Fibroblast of skin of scalp (primary cell): Measurements from ENCODE around the gene CTXND1.

Experiments
- DNase-seq: peaks from one replicate; pipeline ENCODE4 v3.0.0-alpha.2; 2013

CTXND1 gene

DNA sequence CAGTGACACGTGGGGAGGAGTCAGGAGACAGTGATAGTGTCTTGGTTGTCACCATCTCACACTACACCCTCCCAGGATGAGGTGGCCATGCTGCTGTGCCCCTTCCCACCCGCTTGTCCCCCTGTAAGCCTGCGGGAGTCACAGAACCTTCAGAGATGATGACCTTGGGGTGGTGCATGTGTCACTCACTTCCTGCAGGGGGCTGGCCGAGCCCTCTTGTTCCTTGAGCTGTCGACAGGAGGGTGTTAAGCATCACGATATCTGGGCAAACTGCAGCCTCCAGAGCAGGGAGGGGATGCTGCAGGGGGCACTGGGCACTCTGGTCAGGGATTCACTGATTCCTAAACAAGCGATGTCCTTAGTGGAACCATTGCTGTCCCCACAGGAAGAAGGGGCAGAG is 71.5 kb downstream of the CTXND1 start:
- no peak for DNase-seq

DNA sequence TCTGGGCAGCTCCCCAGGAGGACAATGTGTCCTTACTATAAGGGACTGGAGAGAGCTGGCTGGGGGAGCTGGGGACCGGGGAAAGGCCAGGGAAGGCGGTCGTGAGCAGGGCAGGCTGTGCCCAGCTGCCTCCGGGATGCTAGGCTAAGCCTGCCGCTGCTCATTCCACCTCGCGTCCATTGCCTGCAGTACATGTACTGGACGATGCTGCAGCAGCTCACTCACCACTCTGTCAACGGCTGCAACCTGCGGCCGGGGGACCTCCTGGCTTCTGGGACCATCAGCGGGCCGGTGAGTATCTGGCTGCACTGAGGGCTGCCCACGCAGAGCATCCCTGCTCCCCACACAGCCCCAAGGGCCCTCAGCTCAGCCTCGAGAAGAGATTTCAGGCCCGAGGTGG is 72.1 kb downstream of the CTXND1 start:
- DNase-seq, result no peak

GRCh38 chr15:80179025-80179759 is 72.8 kb downstream of the CTXND1 start:
- peak; percentile 82 for DNase-seq

DNA sequence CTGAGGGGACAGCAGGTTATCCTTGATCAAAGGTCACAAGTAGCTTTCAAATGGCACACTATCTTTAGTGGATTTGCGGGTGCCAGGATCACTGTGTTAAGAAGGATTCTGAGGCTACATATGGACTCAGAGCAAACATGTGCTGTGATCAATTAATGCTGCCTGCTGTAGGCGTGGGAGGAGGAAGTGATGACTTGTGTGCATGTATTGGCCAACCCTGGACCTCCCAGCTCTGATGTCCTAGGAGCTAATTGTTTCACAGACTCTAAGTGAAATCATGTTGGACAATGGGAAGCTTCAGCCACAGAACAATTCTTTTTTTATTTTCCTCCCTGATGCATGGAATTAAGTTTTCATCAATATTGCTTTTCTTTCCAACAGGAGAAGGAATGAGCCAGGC is 74.9 kb downstream of the CTXND1 start:
- DNase-seq, result no peak

DNA sequence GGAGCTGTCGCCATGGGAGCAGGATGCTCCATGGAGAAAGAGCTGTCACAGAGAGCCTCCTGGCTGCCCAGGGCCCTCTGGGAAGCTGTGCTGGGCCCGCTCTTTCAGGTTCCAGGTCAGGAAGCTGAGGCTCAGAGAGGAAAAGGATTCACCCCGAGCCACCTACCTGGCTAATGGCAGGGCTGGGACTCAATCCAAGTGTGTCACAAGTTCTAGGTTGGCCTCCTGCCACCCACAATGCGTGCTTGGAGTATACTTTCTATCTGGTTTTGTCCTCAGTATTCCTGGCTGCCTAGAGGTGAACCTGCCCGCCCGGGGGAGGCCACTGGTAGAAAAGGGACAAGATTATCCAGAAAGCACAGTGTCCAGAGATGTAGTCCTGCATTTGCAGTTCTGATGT is 75.6 kb downstream of the CTXND1 start:
- DNase-seq, result no peak

DNA sequence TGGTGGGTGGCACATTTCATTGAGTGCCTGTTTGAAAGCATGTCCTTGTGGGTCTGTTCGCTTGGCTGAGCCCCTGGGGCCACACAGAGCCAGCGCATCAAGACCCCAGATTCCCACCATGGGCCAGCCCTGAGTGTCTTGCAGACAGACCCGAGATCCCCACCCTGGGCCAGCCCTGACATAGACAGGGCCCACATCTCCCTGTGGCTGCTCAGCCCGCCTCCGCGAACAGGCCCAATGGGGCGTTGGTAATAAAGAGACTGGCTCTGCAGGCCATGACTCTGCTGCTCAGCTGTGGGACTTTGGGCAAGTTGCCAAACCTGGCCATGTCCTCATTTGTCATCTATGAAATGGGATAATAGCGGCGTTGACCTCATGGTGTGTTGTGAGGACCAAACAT is 76.6 kb downstream of the CTXND1 start:
- DNase-seq, result no peak

DNA sequence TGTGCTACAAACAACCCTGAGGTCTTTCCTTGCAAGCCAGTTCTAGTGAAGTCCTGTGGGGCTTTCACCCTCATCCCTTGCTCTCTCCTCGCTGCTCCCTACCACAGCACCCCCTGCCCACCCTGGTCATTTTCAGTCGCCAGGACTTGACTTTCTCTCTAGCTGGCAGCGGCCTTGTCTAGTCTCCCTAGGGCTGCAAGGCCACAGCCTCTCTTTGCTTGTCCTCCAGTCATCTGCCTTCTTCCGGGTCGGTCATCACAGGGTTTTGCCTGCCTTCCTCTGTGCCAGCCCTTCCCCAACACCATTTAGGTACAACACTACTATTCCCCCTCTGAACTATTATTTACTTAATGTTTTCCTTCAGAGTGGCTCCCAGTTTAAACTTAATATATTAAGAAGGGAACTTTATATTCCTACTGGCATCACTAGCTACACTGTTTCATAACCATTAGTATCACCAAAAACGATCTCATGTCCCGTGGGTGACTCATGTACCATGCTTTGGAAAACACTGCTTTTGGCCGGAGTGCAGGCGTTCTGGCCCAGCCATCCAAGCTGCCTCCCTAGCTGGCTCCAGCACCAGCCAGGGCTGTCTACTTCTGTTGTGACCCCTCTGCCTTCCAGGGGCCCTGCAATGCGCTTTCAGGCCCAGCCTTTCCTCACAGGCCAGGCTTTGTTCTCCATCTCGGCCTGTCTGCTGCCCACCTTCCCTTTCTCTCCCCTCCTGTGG is 77.8 kb downstream of the CTXND1 start:
- peak; percentile 21 for DNase-seq

DNA sequence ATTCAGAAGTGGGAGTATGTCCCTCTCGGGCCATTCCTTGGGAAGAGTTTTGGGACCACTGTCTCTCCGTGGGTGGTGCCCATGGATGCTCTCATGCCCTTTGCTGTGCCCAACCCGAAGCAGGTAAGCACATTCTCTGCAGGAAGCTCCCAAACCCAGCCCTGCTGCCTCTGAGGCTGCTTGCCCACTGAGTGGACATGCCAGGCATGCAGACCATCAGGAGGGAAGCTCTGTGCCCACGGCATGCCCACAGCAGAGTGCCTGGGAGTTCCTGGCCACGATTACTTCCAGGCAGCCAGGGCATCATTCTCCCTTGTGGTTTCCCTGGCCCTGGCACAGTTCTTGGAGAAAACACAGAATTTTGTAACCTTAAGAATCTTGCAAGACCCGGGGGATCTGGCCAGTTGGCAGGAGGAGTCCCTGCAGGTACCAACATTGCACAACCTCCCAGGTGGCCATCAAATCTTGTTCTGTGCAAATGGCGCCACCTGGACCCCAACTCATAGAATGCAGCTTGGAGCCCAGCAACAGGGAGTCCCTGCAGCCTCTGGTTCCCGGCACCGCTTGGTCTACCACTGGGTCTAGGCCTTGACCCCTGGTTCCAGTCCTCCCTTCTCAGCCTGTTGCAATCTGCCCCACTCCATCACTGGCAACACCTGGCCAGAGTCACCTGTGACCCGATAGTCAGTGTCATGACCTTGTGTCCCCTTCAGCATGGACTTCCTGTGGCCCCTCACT is 78.8 kb downstream of the CTXND1 start:
- DNase-seq, result peak; percentile 42

- DNase-seq, result no peak
Observed at GRCh38 chr15:80172401-80172800, 79.6 kb downstream of the CTXND1 start.

GRCh38 chr15:80171787-80172186 is 80.2 kb downstream of the CTXND1 start:
- no peak for DNase-seq

DNA sequence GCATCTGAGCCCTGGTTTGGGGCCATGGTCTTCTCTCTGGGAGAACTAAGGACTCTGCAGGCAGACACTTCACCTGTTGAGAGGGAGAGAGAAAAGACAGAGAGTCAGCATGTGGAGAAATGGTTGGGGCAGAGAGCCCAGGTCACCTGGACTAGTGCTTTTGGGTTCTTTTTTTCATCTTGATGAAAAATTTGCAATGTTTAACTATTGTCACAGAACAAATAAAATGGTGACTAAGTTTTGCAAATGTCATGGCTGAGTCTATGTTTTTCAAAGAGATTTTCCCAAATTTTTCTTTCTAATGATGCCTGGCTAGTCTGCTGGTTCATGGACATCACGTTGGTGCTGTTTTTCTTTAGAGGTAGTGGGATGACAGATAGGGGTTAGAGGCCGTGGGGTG is 81.4 kb downstream of the CTXND1 start:
- no peak for DNase-seq

DNA sequence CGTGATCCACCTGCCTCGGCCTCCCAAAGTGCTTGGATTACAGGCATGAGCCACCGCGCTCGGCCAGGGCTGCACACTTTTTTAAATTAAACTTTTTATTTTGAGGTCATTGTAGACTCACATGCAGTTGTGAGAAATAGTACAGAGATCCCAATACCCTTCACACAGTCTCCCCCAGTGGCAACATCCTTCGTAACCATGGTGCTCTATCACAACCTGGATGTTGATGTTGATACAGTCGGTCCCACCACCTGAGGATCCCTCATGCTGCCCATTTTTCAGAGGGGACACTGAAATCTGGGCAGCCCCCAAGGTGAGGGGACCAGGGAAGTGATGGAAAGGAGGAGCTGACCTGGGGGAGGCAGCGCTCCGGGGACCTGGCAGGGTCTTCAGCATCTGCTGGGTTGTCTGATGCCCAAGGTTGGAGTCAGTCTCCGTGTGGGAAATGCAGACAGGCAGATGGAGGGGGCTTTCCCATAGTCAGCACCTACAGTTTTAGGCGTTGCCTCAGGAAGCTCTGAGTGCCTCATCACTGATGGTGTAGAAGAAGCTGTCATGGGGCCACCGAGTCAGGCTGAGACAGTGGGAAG is 82.2 kb downstream of the CTXND1 start:
- DNase-seq, result no peak

- no peak for DNase-seq
Observed at GRCh38 chr15:80168421-80168820, 83.6 kb downstream of the CTXND1 start.

DNA sequence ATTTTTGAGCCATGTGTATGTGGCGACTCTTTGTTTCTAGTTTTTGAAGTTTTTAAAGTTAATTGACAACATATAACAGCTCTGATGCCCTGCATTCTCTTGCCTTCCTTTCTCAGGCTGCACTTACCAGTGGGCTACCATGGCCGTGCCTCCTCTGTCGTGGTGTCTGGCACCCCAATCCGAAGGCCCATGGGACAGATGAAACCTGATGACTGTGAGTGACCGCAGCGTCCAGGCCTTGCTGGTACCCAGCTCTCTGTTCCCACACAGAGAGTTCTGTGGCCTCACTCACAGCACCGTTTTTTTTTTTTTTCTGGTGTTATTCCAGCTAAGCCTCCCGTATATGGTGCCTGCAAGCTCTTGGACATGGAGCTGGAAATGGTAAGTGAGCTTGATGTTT is 84.1 kb downstream of the CTXND1 start:
- DNase-seq, result no peak

- no peak for DNase-seq
Observed at GRCh38 chr15:80163897-80164296, 88.1 kb downstream of the CTXND1 start.

DNA sequence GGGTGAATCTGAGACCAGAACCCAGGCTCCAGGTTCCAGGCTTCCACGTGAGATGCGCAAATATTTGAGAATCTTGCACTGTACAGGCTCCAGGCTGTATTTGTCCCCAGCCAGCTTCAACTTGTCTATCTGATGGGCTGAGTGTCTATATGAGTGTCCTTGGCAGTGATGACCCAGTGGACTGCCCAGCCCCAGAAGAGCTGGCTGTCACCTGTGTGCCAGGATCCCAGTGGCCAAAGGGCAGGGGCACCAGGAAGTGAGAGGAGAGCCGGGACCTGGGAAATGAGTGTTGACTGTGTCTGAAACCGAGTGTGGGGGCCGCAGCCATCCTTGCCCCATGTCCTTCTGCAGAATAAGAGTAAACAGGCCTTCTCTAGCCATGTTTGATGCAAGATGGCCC is 88.8 kb downstream of the CTXND1 start:
- no peak for DNase-seq

GRCh38 chr15:80162059-80162554 is 89.9 kb downstream of the CTXND1 start:
- DNase-seq, result no peak

DNA sequence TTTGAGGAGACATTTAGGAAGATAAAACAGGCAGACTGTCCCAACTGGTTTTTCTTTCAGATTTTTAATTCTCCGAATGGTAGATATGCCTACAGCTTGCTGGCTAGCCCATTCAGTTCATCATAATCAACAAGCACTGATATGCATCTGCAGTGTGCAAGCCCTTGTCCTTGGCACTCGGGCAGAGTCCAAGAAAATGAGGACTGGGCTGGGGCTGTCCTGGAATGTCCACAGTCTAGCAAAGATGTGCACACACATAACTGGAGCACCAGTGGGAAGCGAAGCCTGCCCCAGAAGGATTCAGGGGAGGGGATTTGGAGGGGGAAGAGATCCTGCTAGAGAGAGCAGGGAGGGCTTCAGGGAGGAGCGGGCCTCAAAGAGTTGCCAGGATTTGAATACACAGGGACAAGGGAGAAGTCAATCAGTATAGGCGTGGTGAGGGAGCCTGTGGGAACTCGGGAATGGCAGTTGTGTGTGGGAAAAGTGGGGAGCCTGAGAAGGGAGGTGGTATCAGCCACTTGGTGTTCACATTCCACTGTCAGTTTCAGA is 90.5 kb downstream of the CTXND1 start:
- DNase-seq, result no peak

- DNase-seq, result peak; percentile 90
Observed at GRCh38 chr15:80160570-80161156, 91.3 kb downstream of the CTXND1 start.

DNA sequence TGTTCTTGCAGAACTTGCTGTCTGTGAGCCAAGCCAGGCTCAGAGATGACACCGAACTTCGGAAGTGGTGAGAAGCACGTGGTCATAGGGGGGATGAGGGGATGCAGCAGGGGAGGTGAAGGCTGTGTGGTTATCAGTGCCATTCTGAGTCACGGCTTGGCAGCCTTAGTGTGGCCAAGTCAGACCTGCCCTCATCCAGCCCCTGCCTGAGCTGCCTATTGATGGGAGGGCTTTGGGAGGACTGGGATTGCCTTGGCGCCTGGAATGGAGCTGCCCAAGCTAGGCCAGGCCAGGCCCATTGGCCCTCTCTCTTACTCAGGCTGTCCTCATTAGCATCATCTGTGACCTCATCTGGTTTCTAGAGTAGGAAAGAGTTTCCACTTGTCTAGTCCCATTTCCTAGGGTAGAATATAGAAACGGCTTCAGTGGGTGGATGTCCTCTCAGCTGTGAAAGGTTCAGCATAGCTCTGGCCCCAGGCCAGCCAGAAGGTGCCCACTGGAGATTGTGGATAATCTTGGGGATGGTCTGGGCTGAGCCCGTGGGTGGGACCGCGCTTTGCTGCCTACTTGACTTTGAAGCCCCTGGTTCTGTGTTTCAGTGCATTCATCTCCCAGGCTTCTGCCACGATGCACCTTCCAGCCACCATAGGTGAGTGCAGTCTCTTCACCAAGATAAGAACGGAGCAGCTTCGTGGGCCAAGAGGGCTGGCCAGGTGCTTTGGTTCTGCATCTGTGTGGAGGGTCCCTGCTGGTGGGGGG is 92.0 kb downstream of the CTXND1 start:
- peak; percentile 12 for DNase-seq

DNA sequence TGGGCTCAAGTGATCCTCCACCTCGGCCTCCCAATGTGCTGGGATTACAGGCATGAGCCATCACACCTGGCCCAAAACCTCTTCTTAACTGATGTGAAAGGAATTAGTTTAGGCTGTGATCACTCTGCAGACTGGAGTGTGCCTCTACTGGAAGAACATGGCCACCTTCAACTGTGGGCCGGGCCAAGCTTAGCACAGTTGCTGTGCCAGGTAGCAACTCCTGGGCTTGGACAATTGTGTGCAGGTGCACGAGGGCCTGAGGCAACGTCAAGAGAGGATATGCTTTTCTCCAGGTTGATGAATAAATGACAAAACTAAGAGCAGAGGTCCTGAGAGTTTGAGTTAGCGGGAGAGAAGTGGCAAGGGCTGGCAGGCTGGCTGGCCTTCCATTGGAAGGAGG is 92.7 kb downstream of the CTXND1 start:
- DNase-seq, result no peak

- no peak for DNase-seq
Observed at GRCh38 chr15:80157215-80157614, 94.8 kb downstream of the CTXND1 start.
